ENCODE results near the gene MAPK1. TPM values are rescaled to one million over a fixed set of nuclear protein-coding genes. Genes with fewer than 3 reads are reported as not detected.
A peak's percentile ranks its signal among the peaks of the same experiment; 100 is the strongest.
"Not testable (repeated sequence)": the region's sequence is repeated elsewhere in the genome, so short reads cannot be mapped to it uniquely, and the experiment has no call there.

Gene MAPK1
- total RNA-seq, 4 donors from 2014 or later = 51.3 to 77.8 (median 66.0) TPM

- H3K4me1 ChIP-seq = no peaks in the 10 kb centered on the region
- no peak overlapping the region for H3K27ac ChIP-seq
- H3K27me3 ChIP-seq = no peaks in the 10 kb centered on the region
- peak in 1 of 2 donors; percentile 27 for DNase-seq (ENCODE audit: low spot score in 2 of 2)
- TF ChIP-seq POLR2AphosphoS5 (IDR thresholded peaks at IDR 0.05) (no peak), EP300 (IDR thresholded peaks at IDR 0.05) (no peak), POLR2A (IDR thresholded peaks at IDR 0.05) (no peak), CTCF (IDR thresholded peaks at IDR 0.05) (no peak)
- no peak overlapping the region for H3K4me3 ChIP-seq
- no peaks in the 10 kb centered on the region for H3K36me3 ChIP-seq
- WGBS = 85% methylated on average over 10 of the region's 10 CpGs
- no peaks in the 10 kb centered on the region for H3K9me3 ChIP-seq
Observed at GRCh38 chr22:21881841-21882753, 14.7 kb upstream of the MAPK1 start.

GRCh38 chr22:21876486-21877176 lies 9.2 kb upstream of the MAPK1 start:
- no peak for DNase-seq (ENCODE audit: low spot score in 2 of 2)
- TF ChIP-seq CTCF (IDR thresholded peaks at IDR 0.05) (no peak), POLR2A (IDR thresholded peaks at IDR 0.05) (no peak), EP300 (IDR thresholded peaks at IDR 0.05) (no peak), POLR2AphosphoS5 (IDR thresholded peaks at IDR 0.05) (no peak)
- Histone ChIP-seq H3K27ac (no peak overlapping the region), H3K36me3 (no peaks in the 10 kb centered on the region), H3K4me1 (peaks cover 7% of the 10 kb centered on the region), H3K4me3 (no peak overlapping the region), H3K9me3 (no peaks in the 10 kb centered on the region), H3K27me3 (no peaks in the 10 kb centered on the region)
- 30% methylated on average over 4 of the region's 4 CpGs for WGBS

- not testable (repeated sequence) for H3K27me3 ChIP-seq; H3K9me3 ChIP-seq; H3K27ac ChIP-seq; H3K36me3 ChIP-seq; H3K4me3 ChIP-seq; H3K4me1 ChIP-seq; DNase-seq (ENCODE audit: low spot score in 2 of 2)
- WGBS = 76% methylated on average over 4 of the region's 4 CpGs
Observed at GRCh38 chr22:21874953-21875352, 7.5 kb upstream of the MAPK1 start.

- Histone ChIP-seq H3K27me3 (no peaks in the 10 kb centered on the region), H3K4me3 (no peak overlapping the region), H3K36me3 (no peaks in the 10 kb centered on the region), H3K4me1 (peaks cover 7% of the 10 kb centered on the region), H3K9me3 (no peaks in the 10 kb centered on the region), H3K27ac (no peak overlapping the region)
- no peak for TF ChIP-seq POLR2AphosphoS5 (IDR thresholded peaks at IDR 0.05)
- TF ChIP-seq POLR2A (IDR thresholded peaks at IDR 0.05) = no peak
- TF ChIP-seq CTCF (IDR thresholded peaks at IDR 0.05) = no peak
- no peak for TF ChIP-seq EP300 (IDR thresholded peaks at IDR 0.05)
- 92% methylated on average over 7 of the region's 7 CpGs for WGBS
- DNase-seq (ENCODE audit: low spot score in 2 of 2) = peak in 1 of 2 donors; percentile 17
Observed at GRCh38 chr22:21873619-21874018, 6.2 kb upstream of the MAPK1 start.

- 93% methylated on average over 4 of the region's 4 CpGs for WGBS
- not testable (repeated sequence) for H3K9me3 ChIP-seq, H3K36me3 ChIP-seq, H3K27me3 ChIP-seq, H3K4me3 ChIP-seq, H3K27ac ChIP-seq
- peak in 1 of 2 donors; percentile 18 for DNase-seq (ENCODE audit: low spot score in 2 of 2)
- peaks cover 13% of the 10 kb centered on the region for H3K4me1 ChIP-seq
Observed at GRCh38 chr22:21872741-21873140, 5.3 kb upstream of the MAPK1 start.

GRCh38 chr22:21868651-21869050 lies 1.2 kb upstream of the MAPK1 start:
- H3K9me3 ChIP-seq = no peaks in the 10 kb centered on the region
- no peak for DNase-seq (ENCODE audit: low spot score in 2 of 2)
- H3K4me3 ChIP-seq = no peak overlapping the region
- WGBS = 91% methylated on average over 7 of the region's 7 CpGs
- peaks cover 37% of the 10 kb centered on the region for H3K4me1 ChIP-seq
- H3K27ac ChIP-seq = no peak overlapping the region
- H3K36me3 ChIP-seq = no peaks in the 10 kb centered on the region
- TF ChIP-seq EP300 (IDR thresholded peaks at IDR 0.05) = no peak
- no peak for TF ChIP-seq CTCF (IDR thresholded peaks at IDR 0.05)
- TF ChIP-seq POLR2AphosphoS5 (IDR thresholded peaks at IDR 0.05) = no peak
- TF ChIP-seq POLR2A (IDR thresholded peaks at IDR 0.05) = no peak
- H3K27me3 ChIP-seq = no peaks in the 10 kb centered on the region

Measured in suprapubic skin (tissue), 4 donors.